Measurements from ENCODE around the gene PTMS. TPM values are rescaled to one million over a fixed set of nuclear protein-coding genes. Genes with fewer than 3 reads are reported as not detected.

Gene PTMS
- total and polyA plus RNA-seq, 9 of the 15 experiments (the other 6 are each of a cell fraction or from before 2014, with no cell fraction given), result 5.1 to 287 (median 78.5) TPM

- no peak for TF ChIP-seq PRDM10 (IDR thresholded peaks at IDR 0.05; ENCODE audit: partially characterized antibody)
- no peak for TF ChIP-seq E2F3 (CRISPR knock-in tag; IDR thresholded peaks at IDR 0.05)
- no peak for TF ChIP-seq SAFB (IDR thresholded peaks at IDR 0.05; ENCODE audit: borderline replicate concordance, low read depth, low read length)
- TF ChIP-seq CTCFL (IDR thresholded peaks at IDR 0.05; ENCODE audit: borderline replicate concordance, insufficient read depth, low read depth, low read length, poor library complexity, severe bottlenecking), result peak; percentile 78
- peak in 1 of 2 experiments; percentile 15; a peak in 1 of 4 replicates for TF ChIP-seq ZMIZ1 (IDR thresholded peaks at IDR 0.05; ENCODE audit: low read depth in 2 of 2, low read length in 2 of 2)
- no peak for TF ChIP-seq ZNF589 (CRISPR knock-in tag; IDR thresholded peaks at IDR 0.05; ENCODE audit: low read depth)
Measured at GRCh38 chr12:6766651-6767349, 637 bp downstream of the PTMS start (continued).

All from K562 (cell line).